Measurements from ENCODE around the gene ZNF627.

DNA sequence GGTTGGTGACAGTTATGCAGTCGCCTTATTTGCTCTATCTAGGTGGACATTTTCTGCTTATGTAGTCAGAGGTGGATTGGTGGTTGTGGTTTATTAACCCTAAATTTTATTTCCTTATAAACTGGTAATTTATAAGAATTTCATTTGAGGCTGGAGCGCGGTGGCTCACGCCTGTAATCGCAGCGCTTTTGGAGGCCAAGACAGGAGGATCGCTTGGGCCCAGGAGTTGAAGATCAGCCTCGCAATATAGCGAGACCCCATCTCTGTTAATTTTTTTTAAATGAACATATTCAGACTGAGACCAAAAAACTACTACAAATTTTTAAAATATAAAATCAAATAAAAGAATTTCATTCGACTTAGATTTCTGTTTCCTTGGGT is 810 bp downstream of the ZNF627 start:
- TF ChIP-seq, protein P1, sequence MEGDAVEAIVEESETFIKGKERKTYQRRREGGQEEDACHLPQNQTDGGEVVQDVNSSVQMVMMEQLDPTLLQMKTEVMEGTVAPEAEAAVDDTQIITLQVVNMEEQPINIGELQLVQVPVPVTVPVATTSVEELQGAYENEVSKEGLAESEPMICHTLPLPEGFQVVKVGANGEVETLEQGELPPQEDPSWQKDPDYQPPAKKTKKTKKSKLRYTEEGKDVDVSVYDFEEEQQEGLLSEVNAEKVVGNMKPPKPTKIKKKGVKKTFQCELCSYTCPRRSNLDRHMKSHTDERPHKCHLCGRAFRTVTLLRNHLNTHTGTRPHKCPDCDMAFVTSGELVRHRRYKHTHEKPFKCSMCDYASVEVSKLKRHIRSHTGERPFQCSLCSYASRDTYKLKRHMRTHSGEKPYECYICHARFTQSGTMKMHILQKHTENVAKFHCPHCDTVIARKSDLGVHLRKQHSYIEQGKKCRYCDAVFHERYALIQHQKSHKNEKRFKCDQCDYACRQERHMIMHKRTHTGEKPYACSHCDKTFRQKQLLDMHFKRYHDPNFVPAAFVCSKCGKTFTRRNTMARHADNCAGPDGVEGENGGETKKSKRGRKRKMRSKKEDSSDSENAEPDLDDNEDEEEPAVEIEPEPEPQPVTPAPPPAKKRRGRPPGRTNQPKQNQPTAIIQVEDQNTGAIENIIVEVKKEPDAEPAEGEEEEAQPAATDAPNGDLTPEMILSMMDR (IDR thresholded peaks at IDR 0.05) = no peak
- TF ChIP-seq POLR2AphosphoS5 (IDR thresholded peaks at IDR 0.05) (no peak), POLR2A (IDR thresholded peaks at IDR 0.05) (no peak), EP300 (IDR thresholded peaks at IDR 0.05; ENCODE audit: low read depth) (no peak)
